SH-SY5Y (cell line): ENCODE results near the gene LRRC37B.

ENCODE experiments used
- GATA2 ChIP-seq: IDR thresholded peaks from 2 replicates; pipeline ENCODE4 v1.6.1; 2011; ENCODE audit warnings: mild to moderate bottlenecking, low read depth, low read length
- GATA3 ChIP-seq: IDR thresholded peaks from 2 replicates; pipeline ENCODE4 v1.6.1; 2011; ENCODE audit warnings: low read depth, mild to moderate bottlenecking, low read length, moderate library complexity

DNA sequence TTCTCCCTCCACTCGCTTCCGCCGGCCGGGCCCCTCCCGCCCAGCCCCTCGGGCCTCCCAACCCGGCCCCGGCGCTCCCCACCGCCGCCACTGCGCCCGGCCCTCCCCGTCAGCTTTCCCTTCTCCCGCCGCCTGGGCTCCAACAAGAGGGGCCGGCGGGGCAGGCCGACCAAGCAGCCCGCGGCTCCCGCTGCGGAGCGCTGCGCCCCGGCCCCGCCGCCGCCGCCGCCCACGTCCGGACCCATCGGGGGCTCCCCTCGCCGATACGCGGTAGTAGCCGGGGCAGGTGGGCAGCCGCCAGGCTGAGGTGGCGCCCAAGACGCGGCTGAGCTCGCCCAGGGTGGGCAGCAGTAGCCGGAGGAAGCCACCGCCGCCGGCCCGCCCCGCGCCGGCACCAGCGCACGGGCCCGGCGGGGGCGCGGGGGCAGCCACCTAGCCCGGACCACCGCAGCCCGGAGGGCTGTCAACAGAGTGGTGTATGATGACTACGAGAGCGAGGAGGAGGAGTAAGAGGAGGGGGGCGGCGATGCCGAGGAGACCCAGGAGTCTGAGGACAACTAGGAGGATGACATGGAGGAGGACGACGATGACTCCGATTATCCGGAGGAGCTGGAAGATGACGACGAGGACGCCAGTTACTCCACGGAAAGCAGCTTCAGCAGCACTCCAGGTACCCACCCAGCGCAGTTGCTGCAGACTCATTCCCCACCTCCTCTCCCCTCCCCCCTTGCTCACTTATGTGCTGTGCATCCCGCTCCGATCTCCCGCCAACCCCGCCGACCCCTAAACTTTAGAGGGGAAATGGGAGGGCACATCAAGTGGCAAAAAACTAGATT lies 498 bp downstream of the LRRC37B start:
- TF ChIP-seq GATA2 (no peak), GATA3 (no peak)
